NCI-H345 (cell line): ENCODE data around the gene PDCD7.
"Not testable (repeated sequence)": the region's sequence is repeated elsewhere in the genome, so short reads cannot be mapped to it uniquely, and the experiment has no call there.

Source experiments
- DNase-seq: peaks from one replicate; lab custom pipeline; 2025; lab: John Stamatoyannopoulos, UW

The PDCD7 gene

GRCh38 chr15:65074946-65075345, 58.7 kb downstream of the PDCD7 start:
- DNase-seq: not testable (repeated sequence)

GRCh38 chr15:65072617-65073016, 61.0 kb downstream of the PDCD7 start:
- DNase-seq: no peak

GRCh38 chr15:65072027-65072426, 61.6 kb downstream of the PDCD7 start:
- no peak for DNase-seq

- DNase-seq: no peak
Measured at GRCh38 chr15:65071381-65071811, 62.2 kb downstream of the PDCD7 start.

GRCh38 chr15:65069779-65070546, 63.6 kb downstream of the PDCD7 start:
- DNase-seq: no peak

- no peak for DNase-seq
Measured at GRCh38 chr15:65069179-65069578, 64.4 kb downstream of the PDCD7 start.

- DNase-seq: no peak
Measured at GRCh38 chr15:65068403-65068788, 65.2 kb downstream of the PDCD7 start.

- DNase-seq: no peak
Measured at GRCh38 chr15:65067645-65068402, 65.8 kb downstream of the PDCD7 start, which contains the start of gene RASL12. Gene RASL12, minus strand, starts transcription at chr15:65067991. Its CDS starts 156 bp downstream, at chr15:65067835.
